ENCODE data around the gene GAS1. TPM values are rescaled to one million over a fixed set of nuclear protein-coding genes. Genes with fewer than 3 reads are reported as not detected.

Gene GAS1
- total RNA-seq, 1 donor from 2014 or later, result 307 TPM

DNA sequence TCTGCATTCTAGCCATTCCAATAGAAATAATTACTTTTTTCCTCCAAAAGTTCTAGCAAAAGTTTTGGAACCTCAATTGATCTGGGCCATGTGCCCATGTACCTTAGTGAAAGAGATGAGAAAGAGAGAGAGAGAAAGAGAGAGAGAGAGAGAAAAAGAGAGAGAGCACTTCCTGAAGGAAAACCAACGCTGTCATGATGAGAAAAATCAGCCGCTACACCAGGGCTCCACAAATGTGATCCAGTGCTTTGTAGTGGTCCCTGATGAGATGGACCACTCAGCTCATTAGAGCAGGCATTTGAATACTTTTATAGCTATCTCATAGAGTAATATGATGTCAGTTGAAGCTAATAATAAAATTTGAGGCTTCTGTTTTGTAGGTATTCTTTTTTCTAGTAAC is 7.7 kb upstream of the GAS1 start:
- TF ChIP-seq, protein P1, sequence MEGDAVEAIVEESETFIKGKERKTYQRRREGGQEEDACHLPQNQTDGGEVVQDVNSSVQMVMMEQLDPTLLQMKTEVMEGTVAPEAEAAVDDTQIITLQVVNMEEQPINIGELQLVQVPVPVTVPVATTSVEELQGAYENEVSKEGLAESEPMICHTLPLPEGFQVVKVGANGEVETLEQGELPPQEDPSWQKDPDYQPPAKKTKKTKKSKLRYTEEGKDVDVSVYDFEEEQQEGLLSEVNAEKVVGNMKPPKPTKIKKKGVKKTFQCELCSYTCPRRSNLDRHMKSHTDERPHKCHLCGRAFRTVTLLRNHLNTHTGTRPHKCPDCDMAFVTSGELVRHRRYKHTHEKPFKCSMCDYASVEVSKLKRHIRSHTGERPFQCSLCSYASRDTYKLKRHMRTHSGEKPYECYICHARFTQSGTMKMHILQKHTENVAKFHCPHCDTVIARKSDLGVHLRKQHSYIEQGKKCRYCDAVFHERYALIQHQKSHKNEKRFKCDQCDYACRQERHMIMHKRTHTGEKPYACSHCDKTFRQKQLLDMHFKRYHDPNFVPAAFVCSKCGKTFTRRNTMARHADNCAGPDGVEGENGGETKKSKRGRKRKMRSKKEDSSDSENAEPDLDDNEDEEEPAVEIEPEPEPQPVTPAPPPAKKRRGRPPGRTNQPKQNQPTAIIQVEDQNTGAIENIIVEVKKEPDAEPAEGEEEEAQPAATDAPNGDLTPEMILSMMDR (IDR thresholded peaks at IDR 0.05), result no peak

GRCh38 chr9:86953181-86953580 is 5.9 kb upstream of the GAS1 start:
- no peak overlapping the region for H3K4me3 Mint-ChIP-seq (ENCODE audit: unreplicated experiment)
- TF ChIP-seq, protein P1 (IDR thresholded peaks at IDR 0.05), result no peak
- no peaks in the 10 kb centered on the region for H3K27me3 Mint-ChIP-seq (ENCODE audit: unreplicated experiment)
- peaks cover 18% of the 10 kb centered on the region for H3K9me3 Mint-ChIP-seq (ENCODE audit: unreplicated experiment)
- no peak overlapping the region for H3K27ac Mint-ChIP-seq (ENCODE audit: unreplicated experiment)
- peaks cover 19% of the 10 kb centered on the region for H3K4me1 Mint-ChIP-seq (ENCODE audit: unreplicated experiment)
- H3K36me3 Mint-ChIP-seq (ENCODE audit: unreplicated experiment), result peaks cover 17% of the 10 kb centered on the region
- no peak for DNase-seq (ENCODE audit: extremely low spot score, unreplicated experiment)

More for the DNA sequence above, 7.7 kb upstream of the GAS1 start:
- Mint-ChIP-seq H3K4me3 (ENCODE audit: unreplicated experiment) (no peak overlapping the region), H3K4me1 (ENCODE audit: unreplicated experiment) (peaks cover 15% of the 10 kb centered on the region), H3K36me3 (ENCODE audit: unreplicated experiment) (peaks cover 15% of the 10 kb centered on the region), H3K9me3 (ENCODE audit: unreplicated experiment) (peaks cover 14% of the 10 kb centered on the region), H3K27ac (ENCODE audit: unreplicated experiment) (no peak overlapping the region), H3K27me3 (ENCODE audit: unreplicated experiment) (no peaks in the 10 kb centered on the region)
- no peak for DNase-seq (ENCODE audit: extremely low spot score, unreplicated experiment)

- Mint-ChIP-seq H3K27me3 (ENCODE audit: unreplicated experiment) (no peaks in the 10 kb centered on the region), H3K36me3 (ENCODE audit: unreplicated experiment) (peaks cover 37% of the 10 kb centered on the region), H3K27ac (ENCODE audit: unreplicated experiment) (peak overlapping the region; percentile 89), H3K4me3 (ENCODE audit: unreplicated experiment) (peak overlapping the region; percentile 84), H3K9me3 (ENCODE audit: unreplicated experiment) (peaks cover 18% of the 10 kb centered on the region), H3K4me1 (ENCODE audit: unreplicated experiment) (peaks cover 29% of the 10 kb centered on the region)
- TF ChIP-seq, protein P1 (IDR thresholded peaks at IDR 0.05), result peak; percentile 91
- peak; percentile 91 for DNase-seq (ENCODE audit: extremely low spot score, unreplicated experiment)
Measured at GRCh38 chr9:86948074-86948929, 996 bp upstream of the GAS1 start.

DNA sequence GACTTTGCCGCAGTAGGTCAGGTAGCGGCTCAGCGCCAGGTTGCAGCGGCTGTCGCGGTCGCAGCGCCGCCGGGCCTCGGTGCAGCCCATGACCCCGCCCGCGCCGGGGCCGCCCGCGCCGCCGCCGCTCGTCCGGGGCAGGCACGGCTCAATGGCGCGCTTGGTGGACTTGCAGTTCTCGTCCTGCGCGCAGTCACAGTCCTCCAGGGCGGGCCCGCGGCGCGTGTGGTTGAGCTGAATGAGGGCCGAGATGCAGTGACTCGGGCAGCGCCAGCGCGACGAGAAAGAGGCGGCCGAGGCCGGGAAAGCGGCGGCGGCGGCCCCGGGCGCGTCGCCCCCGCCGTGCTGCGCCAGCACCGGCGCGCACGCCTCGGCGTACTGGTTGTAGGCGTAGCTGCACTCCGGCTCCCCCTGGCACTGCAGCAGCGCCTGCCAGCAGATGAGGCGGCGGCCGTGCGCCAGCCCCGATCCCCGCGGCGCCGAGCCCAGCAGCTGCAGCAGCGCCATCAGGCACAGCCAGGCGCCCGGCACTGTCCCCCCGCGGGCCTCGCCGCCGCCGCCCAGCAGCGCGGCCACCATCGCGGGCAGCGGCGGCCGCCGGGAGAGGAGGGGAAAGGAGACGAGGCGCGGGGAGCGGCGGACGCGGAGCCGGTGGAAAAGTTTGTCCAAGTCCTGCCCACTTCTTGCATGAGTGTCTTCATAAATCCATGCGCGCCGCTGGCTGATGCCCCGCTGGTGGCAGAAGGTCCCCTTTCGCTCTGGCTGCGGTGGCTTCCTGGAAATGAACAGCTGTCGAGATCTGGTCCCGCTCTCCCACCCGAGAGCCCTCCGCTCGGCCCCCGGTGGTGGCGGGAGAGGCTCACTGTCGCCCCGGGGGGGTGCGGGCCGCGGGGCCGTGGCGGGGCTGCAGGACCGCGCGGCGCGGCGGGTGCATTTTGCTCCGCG is 833 bp downstream of the GAS1 start:
- peak; percentile 90 for DNase-seq (ENCODE audit: extremely low spot score, unreplicated experiment)

More for the DNA sequence above, 833 bp downstream of the GAS1 start:
- Mint-ChIP-seq H3K4me1 (ENCODE audit: unreplicated experiment) (peaks cover 40% of the 10 kb centered on the region), H3K27me3 (ENCODE audit: unreplicated experiment) (no peaks in the 10 kb centered on the region), H3K9me3 (ENCODE audit: unreplicated experiment) (peaks cover 6% of the 10 kb centered on the region), H3K4me3 (ENCODE audit: unreplicated experiment) (peak overlapping the region; percentile 97), H3K36me3 (ENCODE audit: unreplicated experiment) (peaks cover 26% of the 10 kb centered on the region), H3K27ac (ENCODE audit: unreplicated experiment) (peak overlapping the region; percentile 91)
- TF ChIP-seq, protein P1 (IDR thresholded peaks at IDR 0.05), result peak; percentile 22

Measured in osteocyte (in vitro differentiated cells).